ENCODE results near the gene SCRN1. TPM values are rescaled to one million over a fixed set of nuclear protein-coding genes. Genes with fewer than 3 reads are reported as not detected.

Gene SCRN1
- total RNA-seq, 1 donor from 2014 or later, result 62.3 TPM

DNA sequence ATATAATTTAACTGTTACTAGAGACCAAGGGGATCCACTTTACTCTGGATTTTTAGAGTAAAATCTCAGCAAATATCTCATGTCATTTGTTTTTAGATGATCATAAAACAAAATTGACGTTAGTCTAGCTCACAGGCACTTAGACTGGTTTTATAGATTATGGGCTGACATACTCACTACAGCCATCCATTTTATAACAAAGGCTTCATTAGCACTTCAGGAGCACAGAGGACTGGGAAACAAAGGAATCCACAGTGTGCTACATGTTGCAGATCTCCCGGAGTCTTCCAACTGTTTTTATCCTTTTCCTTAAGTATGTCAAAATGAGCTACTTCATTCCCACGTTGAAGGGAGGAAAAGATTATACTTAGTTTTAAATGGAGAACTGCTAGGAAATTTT is 15.9 kb upstream of the SCRN1 start:
- DNase-seq (ENCODE audit: low read depth in 2 of 2), result no peak

DNA sequence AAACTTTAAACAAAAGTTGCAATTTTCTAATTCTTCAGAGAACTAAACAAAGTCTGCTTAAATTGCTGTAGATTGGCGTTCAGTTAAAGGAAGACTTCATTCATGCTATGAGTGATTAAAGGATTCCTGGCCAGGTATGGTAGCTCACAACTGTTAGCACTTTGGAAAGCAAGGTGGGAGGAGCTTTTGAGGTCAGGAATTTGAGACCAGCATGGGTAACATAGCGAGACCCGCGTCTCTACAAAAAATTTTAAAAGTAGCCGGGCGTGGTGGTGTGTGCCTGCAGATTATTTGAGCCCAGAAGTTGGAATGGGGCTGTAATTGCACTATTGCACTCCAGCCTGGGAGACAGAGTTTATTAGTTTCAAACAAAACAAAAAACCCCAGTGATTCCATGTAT is 13.5 kb upstream of the SCRN1 start:
- no peak for DNase-seq (ENCODE audit: low read depth in 2 of 2)

DNA sequence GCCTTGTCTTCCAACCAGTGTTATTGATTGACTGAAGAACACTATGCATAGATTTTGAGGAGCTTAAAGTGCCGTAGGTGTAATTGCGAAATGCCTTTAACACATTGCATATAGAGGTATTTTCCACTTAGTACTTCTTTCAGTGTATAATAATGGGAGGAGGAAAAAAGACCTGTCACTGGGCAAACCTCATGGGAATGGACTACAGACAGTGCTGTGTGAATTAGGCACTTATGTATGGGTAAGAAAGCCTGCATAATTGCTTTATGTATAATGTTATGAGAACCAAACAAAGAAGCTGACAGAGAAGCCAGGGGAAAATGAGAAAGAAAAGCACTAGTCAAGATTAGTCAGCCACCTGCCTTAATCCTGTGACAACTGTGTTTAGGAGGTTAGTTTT is 12.4 kb upstream of the SCRN1 start:
- no peak for DNase-seq (ENCODE audit: low read depth in 2 of 2)

DNA sequence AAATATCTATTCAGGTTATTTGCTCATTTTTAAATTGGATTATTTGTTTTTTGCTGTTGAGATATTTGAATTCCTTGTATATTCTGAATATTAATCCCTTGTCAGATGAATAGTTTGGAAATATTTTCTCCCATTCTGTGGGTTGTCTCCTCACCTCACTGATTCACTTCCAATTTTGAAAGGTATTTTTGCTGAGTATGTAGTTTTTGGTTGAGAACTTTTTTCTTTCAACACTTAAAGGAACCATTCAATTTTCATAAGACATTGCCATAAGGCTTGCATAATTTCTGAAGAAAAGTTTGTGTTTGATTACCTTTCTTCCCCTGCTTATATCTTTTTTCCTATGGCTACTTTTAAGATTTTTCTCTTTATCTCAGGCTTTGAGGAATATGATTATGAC is 8.9 kb upstream of the SCRN1 start:
- DNase-seq (ENCODE audit: low read depth in 2 of 2), result no peak

DNA sequence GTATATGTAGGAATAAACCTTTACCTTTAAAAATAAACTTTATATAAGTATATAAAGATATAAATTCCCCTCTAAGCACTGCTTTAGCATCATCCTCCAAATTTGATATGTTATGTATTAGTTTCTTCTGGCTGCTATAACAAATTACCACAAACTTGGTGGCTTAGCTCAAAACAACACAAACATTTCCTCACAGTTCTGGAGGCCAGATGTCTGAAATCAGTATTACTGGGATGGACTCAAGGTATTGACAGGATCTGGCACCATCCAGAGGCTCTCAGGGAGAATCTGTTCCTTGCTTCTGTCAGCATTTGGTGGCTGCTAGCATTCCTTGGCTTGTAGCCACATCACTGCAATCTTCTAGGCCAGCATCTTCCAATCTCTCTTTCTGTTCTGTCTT is 6.7 kb upstream of the SCRN1 start:
- DNase-seq (ENCODE audit: low read depth in 2 of 2), result no peak

DNA sequence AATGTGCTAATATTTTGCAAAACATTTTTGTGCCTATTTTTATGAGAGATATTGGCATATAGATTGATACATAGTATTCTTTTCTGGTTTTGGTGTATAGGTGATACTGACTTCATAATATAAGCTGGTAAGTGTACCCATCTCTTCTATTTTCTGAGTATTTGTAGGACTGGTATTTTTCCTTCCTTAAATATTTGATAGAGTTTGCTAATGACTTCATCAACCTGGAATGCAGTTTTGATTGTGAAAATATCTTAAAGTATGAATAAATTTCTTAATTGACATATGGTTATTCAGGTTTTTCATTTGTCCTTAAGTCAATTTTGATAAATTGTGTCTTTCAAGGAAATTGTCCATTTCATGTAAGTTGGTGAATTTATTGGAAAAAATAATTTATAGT is 6.1 kb upstream of the SCRN1 start:
- no peak for DNase-seq (ENCODE audit: low read depth in 2 of 2)

DNA sequence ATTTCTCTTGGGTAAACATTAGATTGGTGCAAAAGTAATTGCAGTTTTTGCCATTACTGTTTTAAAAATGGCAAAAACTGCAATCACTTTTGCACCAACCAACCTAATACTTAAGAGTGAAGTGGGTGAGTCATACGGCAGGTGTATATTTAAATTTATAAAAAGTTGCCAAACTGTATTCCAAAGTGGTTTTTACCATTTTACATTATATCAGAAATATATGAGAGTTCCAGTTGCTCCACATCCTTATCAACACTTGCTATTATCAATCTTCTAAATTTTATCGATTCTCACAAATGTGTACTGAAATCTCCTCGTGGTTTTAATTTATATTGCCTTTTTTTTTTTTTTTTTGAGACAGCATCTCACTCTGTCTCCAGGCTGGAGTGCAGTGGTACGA is 3.5 kb upstream of the SCRN1 start:
- DNase-seq (ENCODE audit: low read depth in 2 of 2), result no peak

DNA sequence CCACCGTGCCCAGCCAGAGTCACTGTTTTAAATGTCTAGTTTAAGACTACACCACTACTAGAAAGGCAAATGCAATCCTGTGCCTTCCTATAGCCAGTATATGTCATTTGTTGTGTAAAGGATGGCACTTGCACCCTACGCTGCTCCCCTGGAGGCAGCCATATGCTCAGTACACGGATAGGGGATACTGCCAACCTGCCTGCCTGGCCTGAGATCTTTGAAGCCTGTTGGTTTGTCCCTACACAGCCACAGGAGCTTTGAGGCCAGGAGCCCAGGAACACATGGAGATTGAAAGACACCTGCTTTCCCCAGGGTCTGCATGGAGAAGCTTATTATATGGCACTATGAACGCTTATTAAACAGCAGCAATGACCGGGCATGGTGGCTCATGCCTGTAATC is 2.3 kb upstream of the SCRN1 start:
- no peak for DNase-seq (ENCODE audit: low read depth in 2 of 2)

DNA sequence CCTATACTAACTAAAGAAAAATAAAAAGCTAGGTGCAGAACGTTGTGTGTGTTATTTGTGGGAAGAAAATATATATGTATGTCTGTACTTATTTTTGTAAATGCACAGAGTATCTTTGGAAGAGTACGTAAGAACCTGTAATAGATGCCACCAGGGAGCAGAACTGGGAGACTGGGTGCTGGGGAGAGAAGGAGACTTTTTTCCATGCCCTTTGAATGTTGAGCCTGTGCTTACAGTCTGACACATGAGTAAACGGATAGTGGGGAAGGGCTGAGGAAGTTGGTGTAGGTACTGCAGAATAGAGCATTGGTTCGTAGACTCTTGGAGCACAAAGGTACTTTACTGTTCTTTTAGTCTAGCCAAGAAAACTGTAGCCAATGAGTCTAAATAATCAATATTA is 1.3 kb upstream of the SCRN1 start:
- DNase-seq (ENCODE audit: low read depth in 2 of 2), result no peak

DNA sequence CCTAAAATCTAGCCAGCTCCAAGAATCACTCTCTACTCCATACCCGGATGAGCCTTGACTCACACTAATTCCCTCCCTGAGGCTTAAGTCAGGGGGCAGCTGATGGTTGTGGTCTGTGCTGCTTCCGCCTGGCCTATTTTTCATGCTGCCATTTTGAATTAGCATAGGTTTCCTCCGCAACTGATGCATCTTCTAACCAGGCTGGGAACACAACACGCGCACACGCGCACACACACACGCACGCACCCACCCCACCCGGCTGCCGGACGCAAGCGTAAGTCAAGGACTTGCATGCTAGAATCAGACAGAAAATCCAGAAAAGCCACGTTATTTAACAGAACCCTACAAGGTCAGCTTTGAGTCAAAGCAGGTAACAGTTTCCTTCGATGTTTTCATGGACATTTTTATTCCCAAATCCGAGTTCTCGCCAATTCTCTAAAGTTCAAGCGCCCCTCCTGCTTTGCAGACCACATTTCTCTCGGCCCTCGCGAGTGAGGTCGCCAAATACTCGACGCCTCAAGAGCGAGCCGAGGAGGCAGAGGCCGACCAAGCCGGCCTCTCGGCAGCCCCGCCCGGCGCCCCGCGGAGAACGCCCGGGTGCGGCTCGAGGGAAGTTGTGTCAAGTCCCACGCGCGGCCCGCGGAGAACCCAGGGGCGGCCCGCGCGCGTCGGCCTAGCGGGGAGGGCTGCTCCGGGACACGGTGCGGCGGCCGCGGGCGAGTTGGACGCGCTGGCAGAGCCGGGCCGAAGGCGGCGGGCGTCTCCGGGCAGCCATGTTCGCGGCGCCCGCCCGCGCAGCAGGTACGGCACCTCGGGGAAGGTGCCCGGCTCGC is 961 bp downstream of the SCRN1 start:
- DNase-seq (ENCODE audit: low read depth in 2 of 2), result peak; percentile 43 to 68

DNA sequence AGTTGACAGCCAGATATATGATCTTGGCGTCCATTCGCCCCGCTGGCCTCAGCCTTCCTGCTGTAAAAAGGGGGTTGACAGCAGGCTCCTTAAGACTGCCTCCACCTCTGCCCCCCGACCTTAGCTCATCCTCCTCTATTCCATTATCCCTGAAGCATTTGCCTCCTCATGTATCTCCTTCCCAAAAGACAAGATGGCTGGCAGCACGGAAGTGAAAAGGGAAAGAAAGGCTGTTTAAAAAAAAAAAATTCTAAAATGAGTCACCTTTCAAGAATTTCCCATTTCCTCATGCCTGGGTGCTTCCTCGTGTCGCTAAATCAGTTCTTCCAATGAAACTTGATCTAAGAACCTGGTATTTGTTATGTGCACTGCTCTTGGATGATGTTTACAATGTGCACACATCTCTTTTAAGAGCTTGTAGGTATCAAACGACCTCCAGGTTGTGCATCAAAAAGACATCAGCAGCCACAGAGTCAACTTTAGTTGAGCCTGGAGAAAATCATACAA is 1.7 kb downstream of the SCRN1 start:
- peak; percentile 61 to 80 for DNase-seq (ENCODE audit: low read depth in 2 of 2)

DNA sequence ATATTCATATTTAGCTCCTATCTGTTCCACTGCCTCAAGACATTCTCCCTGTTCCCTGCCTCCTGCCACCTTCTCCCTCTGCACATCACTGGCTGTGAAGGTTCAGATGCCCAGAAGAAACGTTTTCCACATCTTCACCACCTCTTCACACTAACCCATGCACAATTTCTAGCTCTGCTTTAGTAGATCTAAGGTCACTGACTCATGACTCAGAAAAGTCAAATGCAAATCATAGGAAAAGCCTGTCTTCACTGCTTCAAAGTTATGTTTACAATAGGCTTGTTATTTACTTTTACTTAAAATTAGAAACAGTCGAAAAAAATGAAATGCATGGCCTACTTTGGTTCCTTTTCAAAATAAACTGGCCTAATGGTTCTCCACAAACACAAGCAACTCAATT is 2.5 kb downstream of the SCRN1 start:
- peak; percentile 24 to 49 for DNase-seq (ENCODE audit: low read depth in 2 of 2)

DNA sequence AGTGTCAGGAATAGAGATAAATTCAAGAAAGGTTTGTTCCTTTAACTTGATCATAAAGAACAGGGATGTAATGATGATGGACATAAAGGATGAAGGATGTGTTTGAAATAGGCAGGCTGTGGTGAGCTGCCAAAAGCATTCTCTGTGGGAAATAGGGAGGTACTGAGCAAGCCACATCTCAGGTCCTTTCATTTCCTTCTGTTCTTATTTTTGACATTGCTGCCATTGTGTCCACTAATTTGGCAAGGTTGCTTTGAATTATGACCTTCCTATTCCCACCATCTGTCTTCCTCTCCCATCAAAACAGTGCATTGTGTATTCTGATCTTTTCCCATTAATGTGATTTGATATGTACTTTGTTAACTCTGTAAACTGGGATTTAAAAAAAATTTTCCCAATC is 9.4 kb downstream of the SCRN1 start:
- DNase-seq (ENCODE audit: low read depth in 2 of 2), result peak; percentile 60 to 83

DNA sequence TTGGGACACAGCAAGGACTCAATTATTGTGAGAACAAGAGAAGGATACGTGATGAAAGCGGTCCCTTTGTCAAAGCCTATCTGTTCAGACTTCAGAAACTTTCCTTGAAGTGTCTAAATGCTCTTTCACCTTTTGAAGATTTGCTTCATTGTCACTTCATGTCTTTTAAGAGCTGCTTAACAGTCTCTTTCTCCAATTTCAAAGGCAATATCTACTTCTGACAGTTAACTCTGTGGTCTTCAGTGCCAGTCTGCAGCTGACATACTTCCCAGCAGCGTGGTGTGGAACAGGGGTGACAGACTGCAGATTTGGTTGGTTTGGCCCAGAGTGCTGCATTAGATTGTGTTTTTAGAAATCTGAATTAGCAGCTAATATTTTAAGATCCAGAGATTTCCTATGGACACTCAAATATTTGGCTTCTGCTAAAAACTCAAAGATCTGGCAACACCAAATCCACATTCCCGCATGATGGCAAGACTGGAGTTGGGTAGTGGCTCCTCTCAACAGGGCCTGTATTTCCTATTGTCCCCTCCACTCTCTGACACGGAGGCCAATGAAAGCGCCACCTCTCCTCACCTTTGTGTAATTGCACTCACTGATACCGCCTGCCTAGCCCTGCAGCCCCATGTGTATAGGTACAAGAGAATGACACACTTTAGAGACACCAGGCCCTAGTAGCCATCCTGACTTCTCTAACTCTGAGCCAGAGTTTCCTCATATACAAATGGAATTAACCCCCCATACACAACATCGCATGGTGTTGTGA is 11.5 kb downstream of the SCRN1 start:
- no peak for DNase-seq (ENCODE audit: low read depth in 2 of 2)

DNA sequence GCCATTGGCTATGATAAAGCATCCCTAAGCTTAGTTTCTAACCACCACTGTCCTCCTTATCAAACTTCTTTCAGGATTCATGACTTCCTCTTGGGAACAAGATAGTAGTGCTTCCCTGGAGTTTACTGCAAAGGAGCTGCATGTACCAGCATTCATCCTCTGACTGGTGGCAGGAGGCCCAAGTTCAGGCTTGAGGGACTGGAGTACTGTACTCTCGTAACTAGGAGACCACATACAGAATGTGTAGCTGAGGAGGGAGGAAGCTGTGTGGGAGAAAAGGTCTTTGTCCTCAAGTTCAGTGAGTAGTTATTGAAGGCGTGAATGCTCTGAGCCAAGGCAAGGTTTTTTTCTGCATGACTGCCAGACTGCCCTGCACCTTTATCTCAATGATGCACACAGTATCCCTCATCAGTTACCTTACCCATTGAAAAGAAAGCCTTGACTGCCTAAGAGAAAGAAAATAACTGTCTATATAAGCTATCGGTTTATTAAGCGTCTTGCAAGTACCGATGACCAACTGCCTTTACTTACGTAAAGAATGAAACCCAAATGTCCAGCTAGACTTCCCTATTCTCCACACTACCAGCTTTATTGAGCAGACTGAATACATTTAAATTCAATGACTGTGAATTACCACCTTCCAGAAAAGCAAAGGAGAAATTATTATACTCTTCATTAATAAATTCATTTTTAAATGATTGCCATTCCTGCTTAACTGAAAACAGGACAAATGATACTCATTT is 12.8 kb downstream of the SCRN1 start:
- no peak for DNase-seq (ENCODE audit: low read depth in 2 of 2)

DNA sequence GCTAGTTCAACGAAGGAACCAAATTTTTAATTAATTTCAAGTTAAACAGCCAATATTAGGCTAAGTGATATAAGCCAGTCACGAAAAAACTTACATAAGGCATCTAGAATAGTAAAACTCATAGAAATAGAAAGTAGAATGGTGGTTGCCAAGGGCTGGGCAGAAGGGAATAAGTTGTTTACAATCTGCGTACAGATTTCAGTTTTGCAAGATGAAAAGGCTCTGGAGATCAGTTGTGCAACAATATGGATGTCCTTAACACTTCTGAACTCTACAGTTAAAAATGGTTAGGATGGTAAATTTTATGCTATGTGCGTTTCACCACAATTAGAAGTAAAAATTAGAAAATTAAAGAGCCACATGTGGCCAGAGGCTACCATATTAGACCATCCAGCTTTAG is 13.3 kb downstream of the SCRN1 start:
- DNase-seq (ENCODE audit: low read depth in 2 of 2), result no peak

DNA sequence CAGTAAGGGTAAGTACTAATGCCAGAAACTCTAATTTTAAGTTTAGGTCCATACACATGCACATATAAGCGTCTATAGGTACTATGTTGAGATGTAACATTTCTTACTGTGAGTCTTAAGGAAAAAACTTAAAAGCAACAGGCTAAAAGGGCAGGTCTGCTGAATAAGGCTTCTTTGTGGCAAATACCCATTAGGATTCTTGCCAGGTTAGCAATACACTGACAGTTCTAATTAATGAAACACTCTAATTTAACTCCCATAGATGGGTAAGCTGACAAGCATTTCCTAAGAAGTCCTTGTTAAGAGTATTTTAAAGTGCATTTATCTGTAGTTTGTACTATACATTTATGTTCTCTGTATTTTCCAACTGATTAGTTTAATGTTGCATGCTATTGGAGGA is 14.0 kb downstream of the SCRN1 start:
- DNase-seq (ENCODE audit: low read depth in 2 of 2), result no peak

DNA sequence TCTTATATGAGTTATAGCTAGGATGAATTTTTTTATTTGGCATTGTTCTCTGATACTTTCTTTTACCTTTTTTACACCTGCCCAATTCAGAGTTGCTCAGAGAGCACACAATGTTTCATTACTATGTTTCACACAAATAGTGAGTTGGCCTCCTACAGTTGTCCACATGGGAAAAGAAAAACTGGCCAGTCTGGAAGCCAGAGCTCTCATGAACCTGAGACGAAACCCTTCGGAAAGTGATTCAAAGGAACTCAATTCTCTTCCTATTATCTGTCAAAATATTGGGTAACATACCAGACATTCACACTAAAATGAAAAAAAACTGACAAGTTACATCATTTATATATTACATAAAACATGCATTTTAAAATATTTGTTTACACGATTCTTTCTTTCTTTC is 15.3 kb downstream of the SCRN1 start:
- no peak for DNase-seq (ENCODE audit: low read depth in 2 of 2)

DNA sequence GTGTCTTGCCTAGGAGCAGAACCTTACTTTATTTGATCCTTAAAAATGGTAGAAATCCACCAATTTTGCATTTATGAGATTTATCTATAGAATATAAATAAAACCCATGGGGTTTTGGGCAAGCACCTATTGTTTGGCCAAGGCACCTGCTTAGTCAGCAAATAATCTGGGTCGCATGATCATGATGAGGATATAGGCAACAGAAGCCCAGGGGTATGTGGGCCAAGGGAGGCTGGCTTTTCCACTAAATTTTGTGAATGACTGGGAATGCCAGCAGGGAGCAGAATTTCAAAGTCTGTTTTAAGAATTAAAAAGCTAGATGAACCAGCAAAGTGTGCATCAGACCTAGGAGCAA is 17.3 kb downstream of the SCRN1 start:
- DNase-seq (ENCODE audit: low read depth in 2 of 2), result no peak

DNA sequence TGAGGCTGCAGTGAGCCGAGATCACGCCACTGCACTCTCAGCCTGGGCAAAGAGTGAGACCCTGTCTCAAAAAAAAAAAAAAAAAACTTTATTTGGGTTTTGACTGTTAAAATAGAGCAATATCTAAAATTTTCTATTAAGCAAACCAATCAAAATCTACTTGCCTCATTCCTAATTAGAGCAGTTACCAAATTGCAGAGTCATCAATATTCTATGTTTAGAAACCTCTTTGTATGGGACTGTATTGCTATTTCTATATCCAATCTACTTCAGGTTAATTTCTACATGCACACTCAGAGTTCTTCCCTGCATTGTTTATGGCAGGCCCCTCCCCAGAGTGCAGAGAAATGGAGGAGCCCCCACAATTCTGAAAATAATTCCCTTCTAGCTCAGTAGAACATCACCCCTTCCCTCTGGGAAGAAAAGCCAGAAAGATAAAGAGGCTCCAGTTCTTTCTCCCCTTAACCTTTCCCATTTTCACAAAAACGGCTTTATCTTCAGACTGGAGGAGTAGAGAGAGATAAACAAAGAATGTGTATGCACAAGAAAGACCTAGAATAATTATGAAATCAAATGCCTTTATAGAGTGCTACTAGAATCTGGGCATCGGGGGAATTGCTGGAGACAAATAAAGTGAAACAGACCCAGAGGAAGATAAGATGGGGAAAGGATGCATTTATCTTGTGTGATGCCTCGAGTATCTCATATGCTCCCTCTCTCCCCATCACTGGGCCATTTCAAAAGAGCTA is 17.9 kb downstream of the SCRN1 start:
- DNase-seq (ENCODE audit: low read depth in 2 of 2), result no peak

DNA sequence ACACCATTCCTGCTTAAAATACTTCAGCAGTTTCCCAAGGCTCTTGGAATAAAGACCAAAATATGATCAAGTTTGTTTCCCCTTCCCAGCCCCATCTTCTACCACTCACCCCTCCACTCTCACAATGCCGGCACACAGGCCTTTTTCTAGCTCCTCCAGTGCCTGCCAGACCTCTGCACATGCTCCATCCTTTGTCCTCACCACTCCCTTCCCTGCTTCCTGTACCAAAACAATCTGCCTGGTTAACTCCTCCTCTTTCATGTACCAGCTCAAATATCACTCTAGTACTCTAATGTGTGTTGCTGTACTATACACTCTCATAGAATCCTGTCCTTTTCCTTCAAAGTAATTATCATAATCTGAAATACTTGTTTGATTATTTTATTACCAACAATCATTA is 19.4 kb downstream of the SCRN1 start:
- DNase-seq (ENCODE audit: low read depth in 2 of 2), result no peak

DNA sequence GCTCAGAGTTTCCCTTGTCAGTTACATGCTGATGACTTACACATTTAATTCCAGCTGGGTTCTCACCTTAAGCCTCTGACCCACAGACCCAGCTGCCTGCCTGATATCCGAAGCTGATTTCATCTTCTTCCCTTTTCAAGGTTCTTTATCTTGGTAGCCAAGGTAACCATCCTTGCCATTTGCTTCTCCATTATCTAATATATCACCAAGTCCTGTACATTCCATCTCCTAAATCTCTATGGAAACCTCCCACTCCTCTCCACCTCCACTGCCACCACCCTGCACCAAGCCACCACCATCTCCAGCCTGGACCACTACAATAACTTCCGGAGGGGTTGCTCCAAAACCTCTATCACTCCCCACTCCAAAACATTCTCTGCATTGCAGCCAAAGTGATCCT is 19.9 kb downstream of the SCRN1 start:
- no peak for DNase-seq (ENCODE audit: low read depth in 2 of 2)
